GM18907 (cell line): ENCODE measurements around the gene HEPN1.
A peak's percentile ranks its signal among the peaks of the same experiment; 100 is the strongest.
"Not testable (repeated sequence)": the region's sequence is repeated elsewhere in the genome, so short reads cannot be mapped to it uniquely, and the experiment has no call there.

Experiments used
- ATAC-seq: cut with Tn5 transposase; IDR thresholded peaks from one replicate; pipeline ENCODE4 v1.9.1; 2021; ENCODE audit warnings: mild to moderate bottlenecking, moderate library complexity; ENCODE audit not compliant: unreplicated experiment

HEPN1 gene

GRCh38 chr11:124938970-124939369 is 19.9 kb downstream of the HEPN1 start:
- ATAC-seq: no peak

- ATAC-seq: no peak
Observed at GRCh38 chr11:124941703-124942102, 22.7 kb downstream of the HEPN1 start.

DNA sequence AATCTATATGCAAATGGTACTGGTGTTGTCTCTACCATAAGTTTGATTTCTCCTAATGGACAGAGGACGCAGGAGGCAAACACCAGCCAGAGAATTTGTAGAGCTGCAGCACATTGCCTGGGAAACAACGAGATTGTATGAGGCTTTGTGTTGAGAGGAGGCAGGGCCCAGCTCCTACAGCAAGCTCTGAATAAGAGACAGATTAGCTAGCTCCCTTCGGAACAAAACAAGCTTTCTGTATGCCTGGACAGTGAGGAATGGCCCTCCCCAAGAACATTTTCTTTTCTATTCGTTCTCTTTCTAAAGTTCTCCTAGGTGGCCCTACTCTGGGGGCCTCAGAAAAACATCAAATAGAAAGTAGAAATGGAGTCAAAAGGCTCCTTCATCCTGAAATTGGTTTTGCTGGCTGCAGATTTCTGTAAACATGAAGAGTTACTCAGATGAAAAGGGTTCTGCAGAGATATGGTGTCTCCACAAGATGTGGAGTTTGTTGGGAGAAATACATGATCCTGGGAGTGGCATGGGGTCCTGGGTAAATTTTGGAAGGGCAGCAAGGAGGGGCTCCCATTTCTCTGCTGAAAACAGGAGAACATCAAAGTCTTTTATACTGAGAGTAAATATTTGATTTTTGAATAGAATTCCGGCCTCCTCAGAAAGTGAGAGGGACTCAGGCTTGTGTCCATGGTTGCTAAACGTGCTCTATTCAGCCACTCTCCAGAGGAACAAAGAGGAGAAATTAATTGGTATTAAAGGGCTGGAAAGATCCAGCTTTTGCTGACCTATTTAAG is 23.6 kb downstream of the HEPN1 start:
- no peak for ATAC-seq

DNA sequence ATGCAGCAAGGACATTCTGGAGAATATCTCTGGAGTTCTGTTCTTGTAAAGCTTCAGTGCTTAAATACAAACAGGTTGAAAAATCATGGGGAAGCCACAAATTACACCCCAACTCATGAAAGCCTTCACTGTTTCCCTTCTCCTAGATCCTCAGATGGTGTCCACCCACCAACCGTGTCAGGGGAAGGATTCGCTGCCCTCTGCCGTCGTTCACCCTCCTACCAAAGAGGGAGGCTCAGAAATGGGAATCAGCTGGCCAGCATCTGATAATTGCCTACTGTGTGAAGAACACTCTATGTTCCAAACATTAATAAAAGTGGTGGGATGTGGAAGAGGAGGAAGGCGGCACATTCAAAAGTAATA is 24.2 kb downstream of the HEPN1 start:
- ATAC-seq: no peak

- no peak for ATAC-seq
Observed at GRCh38 chr11:124943741-124944140, 24.7 kb downstream of the HEPN1 start.

DNA sequence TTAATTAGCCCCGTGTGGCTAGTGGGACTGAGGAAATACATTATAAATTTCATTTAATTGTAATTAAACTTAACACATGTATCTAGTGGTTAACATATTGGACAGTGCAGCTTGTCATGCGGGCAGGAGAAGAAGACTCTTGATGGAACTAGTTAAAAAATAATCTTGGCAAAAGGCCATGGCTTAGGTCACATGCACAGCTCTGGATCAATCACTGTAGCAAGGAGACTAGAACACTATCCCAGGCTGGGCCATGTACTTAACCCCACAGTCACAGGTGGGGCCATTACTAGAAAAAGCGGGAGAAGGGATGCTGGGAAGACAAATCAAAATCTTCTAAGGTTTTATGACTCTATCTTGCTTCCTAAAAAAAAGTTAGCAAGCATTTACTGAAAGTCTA is 25.5 kb downstream of the HEPN1 start:
- ATAC-seq: no peak

DNA sequence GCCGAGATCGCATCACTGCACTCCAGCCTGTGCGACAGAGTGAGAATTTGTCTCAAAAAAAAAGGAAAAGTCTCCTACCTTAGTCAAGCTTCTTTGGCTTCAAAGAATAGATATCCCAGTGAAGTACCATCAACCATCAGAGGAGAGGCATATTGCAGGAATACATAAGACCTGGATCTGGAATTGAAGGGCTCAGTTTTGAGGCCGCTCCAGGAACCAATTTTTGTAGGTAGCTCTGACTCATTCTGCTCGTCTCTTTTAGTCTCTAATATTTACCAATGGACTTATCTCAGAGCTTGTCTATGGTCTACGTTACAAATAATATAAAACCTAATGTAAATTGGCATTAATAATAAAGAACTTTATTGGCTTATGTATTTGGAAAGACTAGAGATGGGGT is 26.8 kb downstream of the HEPN1 start:
- ATAC-seq: no peak

GRCh38 chr11:124946735-124947141 is 27.7 kb downstream of the HEPN1 start:
- no peak for ATAC-seq

DNA sequence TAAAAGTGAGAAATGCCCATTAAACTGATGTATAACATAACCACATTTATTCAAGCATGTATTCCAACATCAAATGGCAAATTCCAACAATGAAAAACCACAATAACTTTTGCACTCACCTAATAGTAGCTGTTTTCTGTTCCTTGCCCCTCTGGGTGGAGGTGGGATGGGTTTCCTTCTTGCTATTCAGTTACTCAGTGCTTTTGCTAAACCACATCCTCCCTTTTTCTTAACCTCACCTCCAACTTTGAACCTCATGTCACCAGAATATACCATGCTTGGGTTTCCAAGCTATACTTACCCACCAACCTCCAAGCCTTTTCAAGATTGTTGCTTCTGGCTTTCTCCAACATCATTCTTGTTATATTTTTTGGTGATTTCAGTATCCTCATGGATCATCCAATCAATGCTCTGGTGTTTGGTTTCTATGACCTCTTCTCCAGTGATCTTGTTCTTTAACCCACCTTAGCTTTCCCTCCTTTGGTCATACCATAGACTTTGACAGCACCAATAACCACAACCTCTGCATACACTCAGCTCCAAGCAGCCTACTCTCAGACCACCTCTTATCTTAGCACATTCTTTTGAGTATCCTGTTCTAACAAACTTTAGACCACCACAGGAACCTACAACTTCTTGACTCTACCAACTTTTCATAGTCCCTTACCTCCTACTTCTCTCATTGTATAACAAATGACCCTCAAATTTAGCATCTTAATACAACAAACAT is 31.7 kb downstream of the HEPN1 start:
- no peak for ATAC-seq

GRCh38 chr11:124951341-124951740 is 32.3 kb downstream of the HEPN1 start:
- no peak for ATAC-seq

DNA sequence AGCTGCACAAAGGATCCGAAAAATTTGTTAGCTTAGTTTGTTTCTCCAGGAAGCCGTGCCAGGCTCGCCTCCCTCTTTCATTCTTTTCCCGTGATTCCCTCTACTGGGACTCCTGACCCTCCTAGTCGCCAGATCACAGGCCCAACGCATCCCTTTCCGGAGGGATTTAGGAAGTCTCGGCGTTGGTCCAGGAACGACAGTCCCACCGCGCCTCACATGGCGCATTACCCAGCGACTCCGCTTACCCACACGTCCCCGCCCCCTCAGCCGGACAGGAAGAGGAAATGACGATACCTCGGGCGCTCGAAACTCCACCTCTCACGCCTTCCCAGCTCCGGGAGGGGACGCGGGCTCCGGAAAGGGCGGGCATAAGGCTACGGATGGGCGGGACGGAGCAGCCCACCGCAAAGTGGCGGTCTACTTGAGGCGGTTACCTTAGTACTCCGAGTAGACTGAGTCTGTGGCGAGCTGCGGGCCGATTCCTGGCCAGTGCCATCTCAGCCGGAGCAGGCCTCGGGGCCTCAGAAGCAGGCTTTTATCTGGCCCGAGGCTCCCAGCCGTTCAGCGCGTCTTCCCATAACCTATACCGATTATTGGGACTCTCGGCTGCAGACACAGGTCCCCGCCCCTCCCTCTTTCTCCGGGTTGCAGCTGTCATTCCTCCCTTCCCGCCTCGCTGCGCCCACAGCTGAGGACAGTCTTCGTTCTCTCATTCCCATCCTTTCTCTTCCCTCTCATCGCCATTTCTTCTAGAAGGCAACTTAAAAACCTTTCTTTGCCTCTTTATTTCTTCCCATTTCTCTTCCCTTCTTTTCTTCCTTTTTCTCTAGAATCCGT is 34.9 kb downstream of the HEPN1 start, which contains the start of gene CCDC15:
TSS of gene CCDC15 (plus strand) at position 450 of the 837 bp plus-strand sequence. CDS start 531 bp downstream, outside the sequence.
- ATAC-seq: peak; percentile 99

- no peak for ATAC-seq
Observed at GRCh38 chr11:124954590-124954955, 35.5 kb downstream of the HEPN1 start.

- ATAC-seq: no peak
Observed at GRCh38 chr11:124955035-124955434, 36.0 kb downstream of the HEPN1 start.

DNA sequence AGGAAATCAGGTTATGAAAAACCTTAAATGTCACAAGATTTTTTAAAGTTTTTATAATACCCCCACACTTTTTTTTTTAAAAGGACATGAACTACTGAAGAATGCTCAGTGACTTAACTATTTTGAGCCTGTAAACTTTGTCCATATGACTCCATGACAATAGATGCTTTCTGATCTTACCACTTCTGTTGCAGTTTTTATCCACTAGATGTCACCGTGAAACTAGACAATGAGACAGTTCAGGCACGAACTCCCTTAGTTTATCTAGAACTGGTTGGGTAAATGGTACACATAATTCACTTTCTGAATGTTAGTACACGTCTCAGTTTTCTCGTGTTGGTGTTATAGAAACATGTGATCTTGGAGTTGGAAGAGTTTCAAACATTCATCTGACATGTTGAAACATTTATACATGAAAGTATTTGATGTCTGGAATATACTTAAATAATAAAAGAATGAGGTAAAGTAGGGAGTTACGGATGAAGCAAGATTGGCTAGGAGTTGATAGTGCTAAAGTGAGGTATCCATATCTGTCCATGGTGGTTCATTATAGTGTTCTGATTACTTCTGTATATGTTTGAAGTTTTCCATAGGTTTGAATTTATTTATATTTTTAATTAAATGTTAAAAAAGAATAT is 43.0 kb downstream of the HEPN1 start:
- ATAC-seq: peak; percentile 94

DNA sequence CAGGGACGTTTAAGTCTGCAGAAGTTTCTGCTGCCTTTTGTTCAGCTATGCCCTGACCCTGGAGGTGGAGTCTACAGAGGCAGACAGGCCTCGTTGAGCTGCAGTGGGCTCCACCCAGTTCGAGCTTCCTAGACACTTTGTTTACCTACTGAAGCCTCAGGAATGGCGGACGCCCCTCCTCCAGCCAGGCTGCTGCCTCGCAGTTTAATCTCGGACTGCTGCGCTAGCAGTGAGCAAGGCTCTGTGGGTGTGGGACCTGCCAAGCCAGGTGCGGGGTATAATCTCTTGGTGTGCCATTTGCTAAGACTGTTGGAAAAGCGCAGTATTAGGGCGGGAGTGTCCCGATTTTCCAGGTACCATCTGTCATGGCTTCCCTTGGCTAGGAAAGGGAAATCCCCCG is 49.1 kb downstream of the HEPN1 start:
- not testable (repeated sequence) for ATAC-seq
